ENCODE data around the gene NOS1AP.
"Not testable (repeated sequence)": the region's sequence is repeated elsewhere in the genome, so short reads cannot be mapped to it uniquely, and the experiment has no call there.

Gene NOS1AP

DNA sequence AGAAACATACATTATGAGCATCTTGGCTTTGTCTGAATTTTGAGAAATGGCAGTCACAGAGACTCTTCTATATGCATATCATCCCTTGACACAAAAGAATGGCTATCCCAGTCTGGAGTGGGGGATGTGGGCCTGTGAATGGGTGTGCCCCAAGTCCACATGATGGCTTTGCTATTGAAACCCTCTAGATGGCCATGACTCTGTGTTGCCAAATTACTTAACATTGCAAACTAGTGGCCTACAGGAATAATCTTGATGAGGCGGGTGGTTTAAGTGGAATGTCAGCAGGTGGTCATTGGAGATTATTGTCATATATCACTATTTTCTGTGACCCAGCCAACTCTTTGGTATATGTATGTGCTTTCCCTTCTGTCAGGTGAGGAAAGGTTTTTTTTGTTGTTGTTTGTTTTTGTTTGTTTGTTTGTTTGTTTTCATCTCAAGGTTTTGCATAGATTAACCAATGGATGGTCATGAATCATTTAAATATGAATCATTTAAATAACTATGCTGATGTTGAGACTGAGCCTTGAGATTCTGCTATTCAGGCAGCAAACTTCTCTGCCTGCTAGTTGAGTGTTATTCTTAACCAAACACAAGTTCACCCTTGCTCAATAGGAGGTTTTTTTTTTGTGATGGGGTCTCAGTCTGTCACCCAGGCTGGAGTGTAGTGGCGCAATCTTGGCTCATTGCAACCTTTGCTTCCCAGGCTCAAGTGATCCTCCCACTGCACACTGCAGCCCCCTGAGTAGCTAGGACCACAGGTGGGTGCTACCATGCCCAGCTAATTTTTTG is 103.0 kb downstream of the NOS1AP start:
- no peak for DNase-seq

DNA sequence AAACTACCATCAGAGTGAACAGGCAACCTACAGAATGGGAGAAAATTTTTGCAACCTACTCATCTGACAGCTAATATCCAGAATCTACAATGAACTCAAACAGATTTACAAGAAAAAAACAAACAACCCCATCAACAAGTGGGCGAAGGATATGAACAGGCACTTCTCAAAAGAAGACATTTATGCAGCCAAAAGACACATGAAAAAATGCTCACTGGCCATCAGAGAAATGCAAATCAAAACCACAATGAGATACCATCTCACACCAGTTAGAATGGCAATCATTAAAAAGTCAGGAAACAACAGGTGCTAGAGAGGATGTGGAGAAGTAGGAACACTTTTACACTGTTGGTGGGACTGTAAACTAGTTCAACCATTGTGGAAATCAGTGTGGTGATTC is 104.1 kb downstream of the NOS1AP start:
- not testable (repeated sequence) for DNase-seq

DNA sequence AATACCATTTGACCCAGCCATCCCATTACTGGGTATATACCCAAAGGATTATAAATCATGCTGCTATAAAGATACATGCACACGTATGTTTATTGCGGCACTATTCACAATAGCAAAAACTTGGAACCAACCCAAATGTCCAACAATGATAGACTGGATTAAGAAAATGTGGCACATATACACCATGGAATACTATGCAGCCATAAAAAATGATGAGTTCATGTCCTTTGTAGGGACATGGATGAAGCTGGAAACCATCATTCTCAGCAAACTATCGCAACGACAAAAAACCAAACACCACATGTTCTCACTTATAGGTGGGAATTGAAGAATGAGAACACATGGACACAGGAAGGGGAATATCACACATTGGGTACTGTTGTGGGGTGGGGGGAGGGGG is 104.5 kb downstream of the NOS1AP start:
- not testable (repeated sequence) for DNase-seq

DNA sequence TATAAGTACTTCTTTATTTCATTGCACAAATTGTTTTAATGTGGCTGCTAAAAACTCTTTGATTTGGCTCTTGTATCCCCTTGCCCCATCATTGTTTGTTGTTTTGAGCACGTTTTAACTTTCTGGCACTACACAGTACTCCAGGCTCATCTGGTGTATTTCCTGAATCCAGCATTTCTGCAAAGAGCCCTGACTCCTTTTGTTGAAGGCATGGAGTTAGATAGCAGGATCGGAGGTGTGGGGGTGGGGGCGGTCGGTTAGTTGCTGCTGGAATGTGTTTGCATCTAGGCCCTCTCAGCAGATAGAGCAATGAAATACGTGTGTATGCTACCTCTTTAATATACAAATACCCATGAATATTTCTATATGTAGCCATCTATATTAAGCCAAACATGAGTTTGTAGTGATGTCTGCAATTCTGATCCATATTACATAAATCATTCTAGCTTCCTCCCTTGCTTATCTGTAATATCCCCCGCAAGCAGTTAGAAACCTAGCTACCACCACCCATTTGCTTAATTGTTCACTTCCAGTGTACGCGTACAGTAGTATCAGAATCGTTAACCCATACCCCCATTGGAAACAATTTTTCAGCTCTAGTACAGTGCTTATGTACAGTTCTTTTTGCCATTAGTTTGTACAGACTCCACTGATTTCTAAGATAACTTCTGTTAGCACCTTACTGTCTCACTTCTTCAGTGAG is 106.0 kb downstream of the NOS1AP start:
- no peak for DNase-seq

DNA sequence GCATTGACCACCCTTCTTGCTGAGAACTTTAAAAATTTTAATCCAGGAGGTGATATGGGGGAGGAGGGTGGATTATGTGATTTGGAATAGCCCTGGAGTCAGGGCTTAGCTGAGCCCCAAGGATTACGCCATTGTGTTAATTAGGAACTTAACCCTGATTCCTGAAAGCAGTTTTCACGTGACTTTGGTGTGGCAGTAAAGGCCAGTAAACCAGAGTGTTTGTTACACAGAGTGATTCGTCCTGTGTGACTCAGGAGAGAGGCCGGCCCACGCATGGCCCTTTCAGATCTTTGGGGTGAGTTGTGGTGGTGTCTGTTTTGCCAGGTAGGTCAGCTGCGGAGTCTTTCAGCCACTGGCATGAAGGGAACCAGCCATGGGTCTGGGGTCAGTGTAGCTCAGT is 107.6 kb downstream of the NOS1AP start:
- DNase-seq, result no peak

DNA sequence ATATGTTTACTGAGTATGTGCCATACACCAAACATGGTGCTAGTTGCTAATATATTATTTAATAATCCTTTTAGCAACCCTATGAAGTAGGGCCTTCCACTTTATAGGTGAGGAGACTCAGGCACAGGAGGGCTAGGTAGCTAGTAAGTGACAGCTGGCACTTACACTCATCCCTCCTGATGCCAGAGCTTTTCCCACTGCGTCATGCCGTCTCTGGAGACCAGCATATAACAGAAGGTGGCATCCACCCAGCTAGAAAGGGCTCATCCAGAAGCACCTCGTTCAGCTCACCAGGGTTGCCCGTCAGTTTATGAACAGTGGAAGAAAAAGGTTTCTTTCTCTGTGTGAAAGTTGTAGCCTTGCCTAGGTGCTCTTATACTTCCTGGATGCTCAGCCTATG is 108.9 kb downstream of the NOS1AP start:
- DNase-seq, result no peak

DNA sequence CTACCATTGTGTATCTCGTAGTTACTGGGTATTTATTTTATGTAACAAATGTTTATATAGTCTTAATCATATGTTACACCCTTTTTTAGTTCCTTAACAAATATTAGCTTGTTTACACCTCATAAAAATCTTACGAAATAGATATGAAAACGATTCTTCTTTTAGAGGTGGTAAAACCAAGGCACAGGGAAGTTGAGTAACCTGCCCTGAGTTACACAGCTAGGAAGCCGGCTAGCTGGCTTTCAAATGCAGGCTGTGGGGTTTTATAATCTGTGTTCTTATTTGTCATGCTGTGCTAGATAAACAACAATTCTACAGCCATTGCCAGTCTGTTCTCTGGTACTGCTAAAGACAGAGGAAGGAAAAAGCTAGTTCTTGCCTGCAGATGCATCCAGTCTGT is 109.6 kb downstream of the NOS1AP start:
- no peak for DNase-seq

DNA sequence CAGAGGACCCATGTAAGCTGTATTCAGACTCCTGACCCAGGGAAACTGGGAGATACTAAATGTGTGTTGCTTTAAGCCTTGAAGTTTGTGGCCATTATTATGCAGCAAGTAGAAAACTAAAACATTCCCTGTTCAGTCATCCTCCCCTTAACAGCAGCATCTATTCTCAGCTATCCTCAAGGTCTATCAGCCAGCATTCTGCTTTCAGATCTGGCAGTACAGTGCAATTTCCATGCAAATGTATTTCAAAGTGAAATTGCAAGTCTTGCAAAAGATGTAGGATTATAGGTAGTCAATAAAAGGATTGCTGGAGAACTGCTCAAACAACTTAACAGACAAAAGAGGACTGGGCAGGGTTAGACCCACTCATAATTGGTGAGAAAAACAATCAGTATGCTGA is 111.3 kb downstream of the NOS1AP start:
- DNase-seq, result no peak

DNA sequence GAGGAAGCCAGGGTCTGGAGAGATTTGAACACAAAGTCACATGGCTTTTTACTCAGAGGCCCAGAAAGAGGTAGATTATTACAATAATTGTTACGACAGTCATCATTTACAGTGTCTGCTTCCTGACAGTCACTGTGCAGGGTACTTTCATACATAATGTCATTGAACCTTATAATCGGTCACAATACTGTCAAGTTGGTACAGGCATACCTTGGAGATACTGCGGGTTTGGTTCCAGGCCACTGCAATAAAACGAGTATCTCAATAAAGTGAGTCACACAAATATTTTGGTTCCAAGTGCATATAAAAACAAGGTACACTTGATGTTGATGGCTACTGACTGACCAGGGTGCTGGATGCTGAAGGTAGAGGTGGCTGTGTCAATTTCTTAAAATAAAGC is 112.6 kb downstream of the NOS1AP start:
- no peak for DNase-seq

DNA sequence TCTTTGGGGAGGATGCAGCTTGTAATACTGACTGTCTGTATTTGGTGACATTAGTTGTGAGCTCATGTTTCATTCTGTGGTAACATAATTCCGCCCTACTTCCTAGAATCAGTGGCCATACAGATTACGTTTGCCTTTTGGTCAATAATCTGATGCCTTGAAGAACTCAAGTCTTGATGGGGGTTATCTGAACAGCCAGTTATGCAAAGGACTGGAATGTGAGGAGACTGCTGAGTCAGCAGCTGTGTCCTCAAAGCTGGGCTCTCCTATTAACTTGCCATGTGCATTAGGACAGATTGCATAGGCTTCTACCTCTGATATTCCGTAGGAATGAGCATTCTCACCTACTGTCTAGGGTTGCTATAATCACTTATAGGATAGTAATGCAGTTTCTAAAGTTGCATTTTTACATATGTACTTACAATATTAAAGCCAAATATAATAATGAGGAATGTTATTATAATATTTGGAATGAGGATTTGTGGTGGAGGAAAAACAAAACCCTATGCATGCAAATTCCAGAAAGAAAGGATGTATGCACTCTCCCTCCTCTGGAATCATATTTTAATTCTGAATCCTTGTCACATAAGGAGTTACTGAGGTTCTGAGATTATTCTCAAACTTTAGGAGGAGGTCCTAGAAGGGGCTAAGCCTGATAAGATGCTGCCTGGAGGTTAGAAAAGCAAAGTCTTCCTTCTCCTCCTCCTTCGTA is 116.0 kb downstream of the NOS1AP start:
- DNase-seq, result no peak

DNA sequence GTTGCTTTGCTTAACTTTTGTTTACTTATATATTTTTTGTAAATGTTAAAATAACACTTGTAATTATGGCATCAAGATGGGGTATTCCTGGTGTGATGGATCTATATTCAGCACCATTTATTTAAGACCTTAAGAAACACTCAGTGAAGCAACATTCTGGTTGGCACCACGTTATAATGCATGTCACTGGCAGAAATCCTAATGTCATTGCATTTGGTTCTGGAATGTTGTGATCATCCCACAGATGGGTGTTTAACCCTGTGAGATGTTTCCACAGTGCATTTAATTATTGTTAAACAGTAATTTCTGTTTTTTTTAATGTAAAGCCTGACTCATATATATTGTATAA is 116.5 kb downstream of the NOS1AP start:
- no peak for DNase-seq

DNA sequence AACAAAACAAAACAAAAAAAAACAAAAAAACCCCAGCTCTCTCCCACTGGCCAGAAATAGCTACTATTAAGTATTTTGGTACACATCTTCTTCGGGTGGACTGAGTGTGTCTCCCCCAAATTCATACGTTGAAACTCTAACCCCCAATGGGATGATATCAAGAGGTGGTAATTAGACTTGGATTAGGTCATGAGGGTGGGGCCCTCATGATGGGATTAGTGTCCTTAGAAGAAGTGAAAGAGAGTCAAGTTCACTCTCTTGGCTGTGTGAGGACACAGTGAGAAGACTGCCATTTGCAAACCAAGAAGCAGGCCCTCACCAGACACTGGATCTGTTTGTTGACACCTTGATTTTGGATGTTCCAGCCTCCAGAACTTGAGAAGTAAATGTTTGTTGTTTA is 116.9 kb downstream of the NOS1AP start:
- no peak for DNase-seq

DNA sequence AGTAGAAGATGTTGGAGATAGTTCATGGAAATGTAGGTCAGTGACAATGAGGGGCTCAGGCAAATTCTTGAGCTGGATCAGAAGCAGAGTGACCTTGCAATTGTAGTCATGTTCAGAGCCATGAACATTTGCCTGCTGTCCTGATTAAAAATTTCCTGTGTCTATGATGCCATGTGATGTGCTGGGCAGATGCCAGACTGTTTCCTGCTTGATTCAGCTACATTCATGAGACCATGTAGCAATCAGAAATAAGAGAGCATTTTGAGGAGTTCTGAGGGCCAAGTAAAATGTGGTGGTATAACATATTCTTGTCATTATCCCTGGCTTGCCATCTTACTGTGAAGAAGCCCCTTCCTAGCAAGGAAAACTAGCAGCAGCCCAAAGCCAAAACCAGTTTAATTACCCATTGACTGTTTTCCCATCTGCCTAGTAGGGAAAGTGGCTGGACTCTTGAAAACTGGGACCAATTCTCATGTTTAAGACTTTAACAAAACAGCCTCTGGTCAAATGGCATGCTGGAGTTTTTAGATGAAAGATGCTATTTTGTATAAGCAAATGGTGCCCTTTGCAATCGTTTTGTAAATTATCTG is 118.3 kb downstream of the NOS1AP start:
- no peak for DNase-seq

DNA sequence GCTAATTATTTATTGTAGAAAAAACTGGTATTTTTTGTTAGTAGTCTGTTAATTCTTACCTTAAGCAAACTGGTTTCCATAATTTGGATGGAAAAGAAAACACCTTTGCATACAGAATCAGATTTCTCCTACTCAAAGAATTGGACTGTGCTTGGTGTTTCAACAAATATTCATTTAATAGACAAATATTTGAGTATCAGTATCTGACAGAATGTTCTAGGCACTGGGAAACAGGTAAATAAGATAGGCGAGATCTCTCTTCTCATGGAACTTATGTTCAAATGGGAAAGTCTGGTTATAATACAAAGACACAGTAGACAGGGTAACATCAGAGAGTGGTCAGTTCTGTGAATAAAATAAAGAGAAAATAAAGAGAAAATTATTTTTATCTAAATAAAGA is 119.9 kb downstream of the NOS1AP start:
- DNase-seq, result no peak

DNA sequence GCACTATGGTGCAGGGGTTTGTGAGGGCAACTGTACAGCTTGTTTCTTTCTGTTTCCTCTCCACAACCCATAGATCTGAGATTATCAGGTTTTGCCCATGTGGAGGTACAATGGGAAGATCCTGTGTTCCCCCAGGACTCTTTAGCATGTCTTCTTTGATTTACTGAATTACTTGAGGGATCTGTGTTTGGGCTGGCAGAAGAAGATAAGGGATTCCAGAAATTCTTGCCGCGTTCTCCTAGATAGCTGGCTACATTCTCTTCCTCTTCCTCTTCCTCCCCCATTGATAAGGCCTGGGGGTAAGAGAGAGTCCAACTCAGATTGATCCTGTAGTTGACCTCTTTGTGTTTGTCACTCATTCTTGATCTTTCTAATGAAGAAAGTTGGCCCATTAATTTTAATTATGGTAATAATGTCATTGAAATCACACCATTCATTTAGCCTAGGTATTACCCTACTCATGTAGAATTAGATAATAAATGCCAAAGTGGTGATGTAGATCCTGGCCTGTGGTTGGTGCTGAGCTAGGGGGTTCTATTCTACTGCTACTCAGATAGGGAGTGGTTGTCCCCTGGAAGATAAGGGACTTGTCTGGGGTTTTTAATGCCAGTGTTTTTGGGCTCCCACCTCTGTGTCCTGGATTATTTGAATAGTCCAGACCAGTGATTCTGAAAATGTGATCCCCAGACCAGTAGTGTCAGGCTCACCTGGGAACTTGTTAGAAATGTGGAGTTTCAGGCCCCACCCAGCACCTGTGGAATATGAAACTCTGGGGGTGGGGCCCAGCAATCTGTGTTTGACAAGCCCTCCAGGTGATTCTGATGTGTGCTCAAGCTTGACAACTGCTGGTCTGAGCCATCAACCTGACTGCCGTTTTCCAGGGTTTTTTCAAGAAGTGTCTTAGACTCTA is 122.2 kb downstream of the NOS1AP start:
- DNase-seq, result no peak

DNA sequence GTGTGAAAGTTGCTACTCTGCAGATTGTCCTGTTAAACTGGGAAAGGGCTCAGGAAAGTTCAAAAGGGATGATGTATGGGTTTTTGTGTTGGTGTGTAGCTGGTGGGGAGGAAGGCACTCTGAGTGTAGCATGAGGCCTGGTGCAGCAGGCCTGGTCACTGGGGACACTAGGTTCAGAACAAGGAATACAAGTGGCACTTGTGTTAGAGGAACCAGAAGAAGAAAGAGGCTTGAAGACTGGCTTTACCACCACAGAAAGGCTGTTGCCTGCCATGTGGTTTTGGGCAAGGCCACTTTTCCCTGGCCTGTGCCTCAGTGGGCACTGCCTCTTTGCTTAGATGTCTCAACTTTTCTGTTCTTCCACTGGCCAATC is 122.8 kb downstream of the NOS1AP start:
- no peak for DNase-seq

DNA sequence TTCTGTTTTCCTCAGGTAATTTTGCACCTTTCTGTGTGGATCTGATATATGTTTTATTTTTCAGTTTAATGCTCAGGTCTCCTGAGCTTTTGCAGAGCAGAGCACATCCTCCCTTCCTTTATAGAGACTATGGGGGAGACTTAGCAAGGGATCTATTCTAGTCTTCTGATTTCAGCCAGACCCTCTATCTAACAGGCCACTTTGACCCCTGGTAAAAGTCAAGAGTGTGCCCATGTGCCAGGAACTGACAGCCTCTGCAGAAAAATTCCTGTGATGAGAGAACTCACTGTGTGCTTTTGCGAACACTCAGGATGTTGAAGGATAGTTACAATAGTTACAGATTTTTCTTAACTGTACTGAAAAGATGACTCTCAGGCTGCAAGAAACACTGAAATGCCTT is 123.3 kb downstream of the NOS1AP start:
- DNase-seq, result no peak

DNA sequence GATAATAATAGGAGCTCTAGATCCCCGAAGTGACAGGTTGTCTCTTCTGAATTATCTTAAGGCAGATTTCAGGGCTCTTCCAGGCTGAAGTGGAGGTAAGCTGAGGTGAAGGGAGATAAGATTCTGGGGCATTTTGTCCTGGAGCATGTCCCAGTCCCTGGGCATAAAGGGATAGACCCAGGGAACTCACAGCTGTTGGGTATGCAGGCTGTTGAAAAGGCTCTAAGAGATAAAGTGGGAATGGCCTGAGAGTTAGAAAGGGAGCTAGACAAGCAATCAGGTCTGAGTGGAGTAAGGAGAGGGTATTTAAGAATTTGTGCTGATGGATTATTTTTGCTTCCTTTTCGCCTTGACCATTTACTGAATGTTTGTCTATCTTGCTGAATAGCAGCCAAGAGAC is 123.7 kb downstream of the NOS1AP start:
- no peak for DNase-seq

DNA sequence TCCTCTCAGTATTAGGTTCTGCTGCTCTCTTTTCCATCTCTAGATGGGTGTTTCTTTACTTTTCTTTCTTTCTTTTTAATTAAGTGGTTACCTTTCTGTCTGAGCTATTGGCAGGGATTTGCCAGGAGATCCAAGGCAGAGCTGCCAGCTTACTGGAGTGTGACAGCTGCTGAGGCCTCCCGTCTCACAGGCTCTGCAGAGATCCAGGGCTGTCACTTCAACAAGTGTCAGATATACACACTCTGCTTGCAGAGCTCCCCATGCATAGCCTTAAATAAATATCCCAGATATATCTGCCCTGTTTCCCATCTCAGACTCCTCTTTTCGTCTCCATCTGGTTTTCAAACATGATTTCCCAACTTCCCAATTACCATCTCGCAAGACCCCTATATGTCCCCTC is 124.3 kb downstream of the NOS1AP start:
- no peak for DNase-seq

DNA sequence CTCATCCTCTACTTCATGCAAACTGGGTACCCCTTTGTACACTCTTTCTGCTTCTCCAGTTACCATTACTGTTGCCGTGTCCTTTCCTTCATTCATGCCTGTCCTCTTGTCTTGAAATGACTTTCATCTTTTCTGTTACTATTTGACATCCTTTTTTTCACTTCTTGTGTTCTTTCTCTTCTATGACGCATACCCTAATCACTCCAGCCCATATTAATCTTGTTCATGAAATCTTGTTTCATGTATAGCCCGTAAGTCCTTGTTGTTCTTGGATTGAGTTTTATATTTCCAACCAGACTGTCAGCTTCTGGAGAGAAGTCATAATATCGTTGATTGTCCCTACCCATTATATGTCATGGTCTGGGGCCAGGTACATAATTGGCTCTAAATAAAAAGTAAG is 126.1 kb downstream of the NOS1AP start:
- no peak for DNase-seq

DNA sequence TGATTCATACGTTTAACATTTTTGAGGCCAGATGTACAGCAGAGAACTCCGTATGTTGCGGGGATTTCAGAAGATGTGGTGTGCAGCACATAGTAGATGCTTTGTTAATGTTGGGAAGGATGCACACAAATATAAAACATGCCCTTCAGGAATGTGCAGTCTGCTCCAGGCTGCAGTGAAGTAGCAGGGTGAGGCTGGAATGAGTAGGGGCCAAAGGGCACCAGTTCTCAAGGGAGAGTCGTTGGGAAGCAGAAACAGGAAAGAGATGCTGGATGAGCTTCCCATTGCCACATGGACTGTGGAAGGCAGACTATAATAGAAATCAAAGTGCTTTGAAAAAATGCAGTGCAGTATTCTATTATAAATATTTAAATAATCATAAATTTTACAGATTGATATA is 126.9 kb downstream of the NOS1AP start:
- DNase-seq, result no peak

DNA sequence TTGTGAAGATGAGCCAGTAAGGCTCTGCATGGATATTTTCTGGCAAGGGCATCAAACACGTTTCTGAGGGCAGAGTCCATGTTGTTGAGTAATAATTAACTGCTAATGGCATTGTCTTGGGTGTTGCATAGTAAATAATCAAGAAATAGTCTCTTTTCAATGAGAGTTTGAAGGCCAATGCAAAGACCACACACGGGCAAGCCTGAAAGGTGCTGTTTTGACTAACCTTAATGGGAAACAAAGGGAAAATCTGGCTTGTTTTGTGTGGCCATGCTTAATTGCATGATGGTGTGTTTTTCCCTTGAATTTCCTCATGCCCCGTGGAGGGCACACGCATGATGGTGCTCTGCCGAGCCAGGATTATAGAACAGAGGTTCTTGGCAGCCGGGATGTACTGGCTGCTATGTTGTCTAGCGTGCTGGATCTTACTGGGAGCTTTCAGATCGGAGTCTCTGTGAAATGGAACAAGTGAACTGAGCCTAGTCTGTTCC is 127.6 kb downstream of the NOS1AP start:
- DNase-seq, result no peak

Data from activated CD8-positive, alpha-beta memory T cell treated with anti-CD3 and anti-CD28 coated beads, Interleukin-2, amount 50 U/mL, for 4 hours (primary cell).